NOMO-1 (cell line): ENCODE measurements around the gene MGRN1.
A peak's percentile ranks its signal among the peaks of the same experiment; 100 is the strongest.

Source experiments
- DNase-seq, 2 experiments: peaks; one replicate each; lab custom pipeline; 2025; ENCODE audit not compliant: unreplicated experiment in 2 of 2; lab: John Stamatoyannopoulos, UW

The MGRN1 gene

DNA sequence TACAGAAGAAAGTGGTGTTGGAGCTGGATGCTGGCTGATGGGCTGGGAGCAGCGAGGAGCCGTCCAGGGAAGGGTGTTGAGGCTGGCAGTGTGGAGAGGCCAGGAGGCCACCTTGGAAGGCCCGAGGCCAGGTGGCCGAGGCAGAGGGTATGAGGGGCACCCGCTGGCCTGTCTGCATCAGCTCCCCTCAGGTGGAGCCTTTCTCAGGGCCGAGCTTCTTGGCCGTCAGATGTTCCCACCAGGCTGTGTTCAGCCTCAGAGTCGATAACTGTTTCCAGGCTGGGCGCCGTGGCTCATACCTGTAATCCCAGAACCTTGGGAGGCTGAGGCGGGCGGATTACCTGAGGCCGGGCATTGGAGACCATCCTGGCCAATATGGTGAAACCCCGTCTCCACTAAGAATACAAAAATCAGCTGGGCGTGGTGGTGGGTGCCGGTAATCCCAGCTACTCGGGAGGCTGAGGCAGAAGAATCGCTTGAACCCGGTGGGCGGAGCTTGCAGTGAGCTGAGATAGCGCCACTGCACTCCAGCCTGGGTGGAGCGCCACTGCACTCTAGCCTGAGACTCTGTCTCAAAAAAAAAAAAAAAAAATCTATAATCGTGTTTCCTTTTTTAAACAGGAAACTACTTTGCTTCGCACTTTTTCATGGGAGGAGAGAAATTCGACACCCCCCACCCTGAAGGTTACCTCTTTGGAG, 25.3 kb downstream of the MGRN1 start:
- DNase-seq: no peak

DNA sequence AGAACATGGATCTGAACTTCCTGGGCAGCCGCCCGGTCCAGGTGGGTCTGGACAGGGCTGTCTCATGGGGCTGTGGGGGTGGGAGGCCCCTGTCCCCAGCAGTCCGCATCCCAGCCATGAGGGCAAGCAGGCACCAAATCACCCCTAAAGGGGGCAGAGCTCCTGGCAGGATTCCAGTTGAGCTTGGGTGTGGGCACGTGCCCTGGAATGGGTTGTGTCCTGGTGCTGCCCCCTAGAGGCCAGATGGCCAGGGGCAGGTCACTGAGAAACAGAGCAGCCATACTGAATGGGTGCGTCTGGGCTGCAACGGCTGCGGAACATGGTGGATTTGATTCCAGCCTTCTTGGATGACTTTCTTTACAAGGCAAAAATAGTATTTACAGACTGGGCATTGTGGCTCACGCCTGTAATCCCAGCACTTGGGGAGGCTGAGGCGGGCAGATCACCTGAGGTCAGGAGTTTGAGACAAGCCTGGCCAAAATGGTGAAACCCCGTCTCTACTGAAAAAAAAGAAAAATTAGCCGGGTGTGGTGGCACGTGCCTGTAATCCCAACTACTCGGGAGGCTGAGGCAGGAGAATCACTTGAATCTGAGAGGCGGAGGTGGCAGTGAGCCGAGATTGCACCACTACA, 25.9 kb downstream of the MGRN1 start:
- DNase-seq: peak; percentile 29 to 44

DNA sequence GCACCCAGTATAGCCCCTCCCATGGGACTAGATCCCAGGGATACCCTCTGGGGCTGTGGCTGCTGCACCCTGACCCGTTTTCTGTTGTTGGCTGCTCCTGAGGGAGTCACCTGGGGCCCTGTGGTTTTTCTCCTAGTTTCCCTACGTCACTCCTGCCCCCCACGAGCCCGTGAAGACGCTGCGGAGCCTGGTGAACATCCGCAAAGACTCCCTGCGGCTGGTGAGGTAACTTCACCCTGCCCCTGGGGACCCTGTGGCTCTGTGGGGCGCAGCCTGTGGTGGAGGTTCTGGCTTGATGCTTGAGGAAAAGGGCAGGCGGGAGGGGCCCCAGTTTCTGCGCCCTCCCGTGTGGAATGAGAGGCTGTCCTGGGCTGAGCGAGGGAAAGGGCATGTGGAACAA, 27.2 kb downstream of the MGRN1 start:
- no peak for DNase-seq

DNA sequence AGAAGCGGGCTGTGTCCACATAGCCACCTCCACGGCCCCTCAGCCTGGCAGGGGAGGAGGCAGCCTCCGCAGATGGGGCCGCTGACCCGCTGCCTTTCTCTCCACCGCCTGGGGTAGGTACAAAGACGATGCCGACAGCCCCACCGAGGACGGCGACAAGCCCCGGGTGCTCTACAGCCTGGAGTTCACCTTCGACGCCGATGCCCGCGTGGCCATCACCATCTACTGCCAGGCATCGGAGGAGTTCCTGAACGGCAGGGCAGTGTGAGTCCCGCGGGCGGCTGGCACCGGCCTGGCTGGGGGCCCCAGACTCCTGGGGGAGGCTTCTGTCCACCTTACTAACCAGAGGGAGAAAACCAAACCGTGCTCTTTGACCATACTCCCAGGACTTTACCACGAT, 27.9 kb downstream of the MGRN1 start:
- no peak for DNase-seq

DNA sequence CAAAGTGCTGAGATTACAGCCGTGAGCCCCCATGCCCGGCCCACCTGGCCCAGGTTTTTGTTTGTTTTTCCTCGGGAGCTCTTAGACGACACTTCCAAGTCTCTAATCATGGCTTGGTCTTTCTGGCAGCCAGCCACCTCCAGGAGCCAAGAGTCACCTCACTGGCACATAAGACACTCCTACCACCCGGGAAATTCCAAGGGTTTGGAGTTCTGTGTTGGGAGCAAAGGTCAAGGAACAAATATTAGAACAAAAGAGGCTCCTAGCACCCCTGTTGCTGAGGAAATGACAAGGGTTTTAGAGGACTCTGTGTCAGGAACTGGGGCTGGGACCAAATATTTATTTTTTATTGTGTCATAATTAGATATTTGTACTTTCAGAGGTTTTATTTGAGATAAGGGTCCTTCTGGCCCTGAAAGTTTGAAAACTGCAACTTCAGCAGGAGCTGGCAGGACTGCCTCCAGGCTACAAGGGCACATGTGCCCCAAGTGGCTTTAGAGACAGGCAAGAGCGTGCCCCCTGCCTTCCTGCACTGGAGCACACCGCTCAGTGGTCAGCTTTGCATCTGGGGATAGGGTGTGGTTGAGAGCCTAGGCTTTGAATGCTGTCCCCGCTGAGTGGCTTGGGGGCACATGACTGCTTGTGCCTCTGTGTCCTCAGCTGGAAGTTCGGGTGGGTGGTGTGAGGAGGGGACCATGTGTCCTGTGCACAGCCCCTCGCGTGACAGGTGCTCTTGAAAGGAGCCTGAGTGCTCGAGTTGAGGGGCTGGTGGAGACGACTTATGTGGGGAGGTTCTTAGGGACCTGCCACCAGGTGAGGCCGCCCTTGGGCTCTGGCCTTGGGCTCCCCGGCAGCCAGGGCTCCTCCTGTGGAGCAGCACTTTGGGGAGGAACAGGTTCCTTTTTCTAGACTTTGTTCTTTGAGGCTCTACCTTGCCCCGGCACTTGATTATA, 29.7 kb downstream of the MGRN1 start:
- DNase-seq: no peak

DNA sequence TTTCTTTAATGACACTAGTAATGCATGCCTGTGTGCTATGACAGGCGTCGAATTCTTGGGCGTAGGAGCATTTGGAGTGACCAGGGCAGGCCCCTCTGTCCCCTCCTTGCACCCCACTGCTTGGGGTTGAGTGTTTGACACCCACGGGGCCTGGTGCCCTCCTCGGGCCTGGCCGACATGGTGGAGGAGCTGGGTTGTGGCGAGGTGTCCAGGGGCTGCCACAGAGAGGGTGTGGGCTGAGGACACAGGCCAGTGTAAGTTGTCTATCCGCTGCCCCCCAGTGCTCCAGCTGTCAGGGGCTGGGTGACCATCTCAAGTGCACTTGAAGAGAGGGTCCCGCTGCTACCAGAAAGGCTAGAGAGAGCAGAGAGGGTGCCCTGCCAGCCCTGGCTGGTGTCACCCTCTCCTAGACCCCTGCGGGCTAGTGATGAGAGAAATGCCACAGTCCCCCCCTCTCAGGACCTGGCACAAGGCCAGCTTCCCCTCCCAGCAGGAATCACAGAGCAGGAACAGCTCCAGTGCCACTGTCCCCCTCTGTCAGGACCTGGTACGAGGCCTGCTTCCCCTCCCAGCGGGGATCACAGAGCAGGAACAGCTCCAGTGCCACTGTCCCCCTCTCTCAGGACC, 30.5 kb downstream of the MGRN1 start:
- no peak for DNase-seq

DNA sequence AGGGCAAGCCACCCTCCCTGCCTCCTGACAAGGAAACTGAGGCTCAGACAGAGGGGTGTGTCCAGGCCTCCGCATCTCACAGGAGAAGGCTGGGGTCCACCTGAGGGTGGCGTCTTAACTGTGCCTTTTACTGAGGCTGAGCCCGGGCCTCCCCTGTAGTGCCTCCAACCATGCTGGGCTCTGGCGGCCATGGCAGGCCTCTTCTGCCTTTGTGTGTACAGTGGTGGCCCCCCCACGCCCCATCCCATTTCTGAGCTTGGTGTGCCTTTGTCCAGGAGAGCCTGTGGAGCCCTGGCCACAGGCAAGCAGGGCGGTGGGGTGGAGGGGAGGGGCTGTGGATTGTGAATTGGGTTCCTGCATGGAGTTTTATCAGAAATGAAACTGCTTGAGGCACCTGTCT, 31.2 kb downstream of the MGRN1 start:
- no peak for DNase-seq

DNA sequence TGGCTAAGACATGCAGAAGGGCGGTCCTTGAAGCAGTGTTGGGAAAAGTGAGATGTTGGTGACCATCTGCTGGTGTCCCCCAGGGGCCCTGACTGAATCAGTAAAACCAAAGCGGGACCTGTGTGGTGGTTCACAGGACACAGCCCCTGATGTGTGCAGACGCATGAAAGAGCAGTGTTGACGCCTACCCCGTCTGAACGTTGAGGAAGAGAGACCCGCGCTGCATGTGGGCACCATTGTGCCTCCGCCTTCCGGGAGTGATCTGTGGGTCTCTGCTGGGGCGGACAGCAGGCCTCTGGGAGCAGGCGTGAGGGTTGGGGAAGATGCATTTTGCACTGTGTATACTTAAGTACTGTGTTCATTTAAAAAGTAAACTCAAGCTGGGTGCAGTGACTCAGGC, 31.6 kb downstream of the MGRN1 start:
- no peak for DNase-seq

DNA sequence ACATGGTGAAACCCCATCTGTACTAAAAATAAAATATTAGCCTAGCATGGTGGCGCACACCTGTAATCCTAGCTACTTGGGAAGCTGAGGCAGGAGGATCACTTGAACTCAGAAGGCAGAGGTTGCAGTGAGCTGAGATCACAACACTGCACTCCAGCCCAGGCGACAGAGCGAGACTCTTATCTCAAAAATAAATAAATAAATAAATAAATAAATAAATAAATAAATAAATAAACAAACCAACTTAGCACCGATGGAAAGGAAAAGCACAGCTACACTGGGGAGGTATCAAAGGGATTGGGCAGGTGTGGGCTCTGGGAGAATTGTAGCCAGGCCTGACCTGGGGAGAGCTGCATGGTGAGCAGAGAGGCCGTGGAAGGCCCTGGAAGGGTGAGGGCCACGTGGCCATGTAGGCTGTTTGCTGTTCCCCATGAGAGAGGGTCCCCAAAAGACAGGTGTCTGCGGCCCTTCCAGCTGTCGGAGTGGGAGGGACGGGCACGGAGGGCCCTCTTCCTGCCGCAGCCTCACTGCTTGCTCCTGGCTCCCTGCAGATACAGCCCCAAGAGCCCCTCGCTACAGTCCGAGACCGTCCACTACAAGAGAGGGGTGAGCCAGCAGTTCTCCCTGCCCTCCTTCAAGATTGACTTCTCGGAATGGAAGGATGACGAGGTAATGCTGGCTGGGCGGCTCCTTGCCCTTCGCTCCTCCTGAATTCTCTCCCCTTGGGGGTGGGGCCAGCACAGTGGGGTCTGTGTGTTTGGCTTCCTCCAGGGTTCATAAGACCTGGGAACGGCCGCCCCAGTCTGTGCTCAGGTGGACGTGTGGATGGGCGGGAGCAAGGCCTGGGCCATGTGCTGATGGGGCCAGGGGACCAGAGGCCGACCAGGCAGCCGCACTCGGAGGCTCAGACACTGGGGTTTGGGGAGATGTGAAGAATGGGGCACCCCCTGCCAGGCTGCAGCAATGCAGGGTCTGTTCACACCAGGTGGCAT, 32.4 kb downstream of the MGRN1 start:
- DNase-seq: no peak

DNA sequence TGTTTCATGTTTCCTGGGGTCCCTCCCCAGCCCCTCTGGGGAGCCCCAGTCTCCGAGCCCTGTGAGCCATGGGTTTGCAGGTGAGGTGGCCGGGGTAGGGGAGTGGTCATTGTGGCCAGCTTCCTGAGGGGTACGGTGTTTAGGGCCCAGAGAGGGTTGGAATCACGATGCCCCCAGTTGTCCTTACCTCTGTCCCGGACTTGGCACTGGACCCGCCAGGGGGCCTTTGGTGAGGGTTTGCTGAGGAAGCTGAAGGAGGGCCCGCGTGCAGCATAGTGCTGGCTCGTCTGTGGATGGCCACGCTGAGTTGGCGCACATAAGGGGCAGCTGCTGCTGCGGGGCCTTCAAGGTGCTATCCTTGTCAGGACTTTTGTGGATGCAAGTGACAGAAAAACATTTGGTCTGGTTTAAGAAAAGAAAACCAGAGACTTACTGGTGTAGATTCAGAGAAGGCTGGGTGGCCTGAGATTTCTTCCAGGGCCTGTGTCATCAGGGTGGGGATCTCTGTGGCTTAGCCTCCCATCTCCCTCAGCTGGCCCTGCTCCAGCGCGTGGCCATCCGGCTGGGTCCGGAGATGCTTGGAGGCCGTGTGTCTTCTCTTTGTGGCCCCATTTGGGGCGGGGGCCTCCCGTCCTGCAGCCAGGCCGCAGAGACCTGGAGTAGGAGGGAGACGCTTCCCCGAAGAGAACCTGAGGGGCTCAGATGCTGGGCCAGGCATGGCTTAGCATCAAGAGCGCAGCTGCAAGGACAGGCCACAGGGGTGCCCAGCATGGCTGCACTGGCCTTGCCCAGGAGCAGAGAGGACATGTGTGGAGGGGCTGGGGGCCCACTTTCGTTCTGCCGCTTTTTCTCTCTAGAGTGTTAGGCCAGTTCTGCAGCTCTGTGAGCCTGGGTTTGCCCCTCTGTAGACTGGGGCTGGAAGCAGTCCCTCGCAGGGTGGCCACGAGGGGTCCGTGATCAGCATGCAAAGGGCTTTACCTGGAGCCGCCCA, 35.0 kb downstream of the MGRN1 start:
- DNase-seq: no peak

DNA sequence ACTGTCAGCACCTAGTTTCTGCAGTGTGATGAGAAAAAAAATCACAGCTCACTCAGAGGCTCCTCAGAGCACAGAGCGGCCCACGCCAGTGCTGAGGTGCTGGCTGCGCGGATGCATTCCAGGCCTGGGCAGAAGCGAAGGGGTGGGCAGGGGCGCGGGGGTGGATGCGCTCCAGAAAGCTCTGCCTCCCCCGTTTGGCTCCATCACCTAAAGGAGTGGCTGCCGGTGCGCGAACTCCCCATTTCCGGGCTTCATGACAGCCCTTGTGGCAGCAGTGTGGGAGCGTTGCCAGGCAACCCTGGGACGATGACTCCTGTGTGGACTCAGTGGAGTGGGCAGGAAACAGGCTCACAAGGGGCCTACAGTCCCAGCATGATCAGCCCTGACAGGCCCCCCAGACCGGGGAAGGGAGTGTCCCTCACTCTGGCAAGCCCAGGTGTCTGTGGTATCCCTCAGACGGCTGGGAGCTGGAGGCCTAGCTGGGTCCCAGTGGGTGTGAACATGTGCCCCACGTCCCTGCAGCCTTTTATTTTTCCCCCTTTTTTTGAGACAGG, 35.9 kb downstream of the MGRN1 start:
- DNase-seq: no peak

DNA sequence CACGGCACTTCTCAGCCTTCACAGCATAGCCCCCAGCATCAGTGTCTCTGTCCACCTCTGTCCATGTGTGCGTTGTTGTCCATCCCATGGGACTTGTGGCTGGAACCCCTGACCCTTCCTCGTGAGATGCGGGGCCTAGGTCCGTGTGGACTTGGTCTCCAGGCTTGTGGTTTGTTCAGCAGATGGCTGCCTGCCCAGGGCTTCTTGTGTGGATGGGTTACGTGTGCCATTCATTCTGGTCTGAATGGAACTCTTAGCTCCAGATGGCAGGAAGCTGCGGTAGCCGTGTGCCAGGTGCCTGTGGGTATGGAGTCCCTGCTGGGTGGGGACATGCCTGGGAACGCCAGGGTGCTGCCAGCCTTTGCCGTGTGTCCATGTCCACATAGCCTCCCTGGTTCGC, 37.0 kb downstream of the MGRN1 start:
- no peak for DNase-seq

DNA sequence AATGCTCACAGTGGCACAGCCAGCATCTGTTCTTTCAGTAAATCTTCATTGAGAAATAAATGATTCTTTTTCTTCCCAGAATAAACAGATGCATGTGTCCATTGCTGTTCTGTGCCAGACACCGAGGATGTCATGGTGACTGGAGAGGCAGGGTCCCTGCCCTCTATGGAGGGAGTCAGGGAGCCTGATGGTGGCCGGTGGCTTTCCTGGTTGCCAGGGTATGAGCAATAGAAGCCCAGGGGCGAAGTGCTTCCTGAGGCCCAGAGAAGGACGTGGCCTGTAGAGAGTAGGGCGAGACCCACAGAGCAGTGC, 38.8 kb downstream of the MGRN1 start:
- DNase-seq: no peak

DNA sequence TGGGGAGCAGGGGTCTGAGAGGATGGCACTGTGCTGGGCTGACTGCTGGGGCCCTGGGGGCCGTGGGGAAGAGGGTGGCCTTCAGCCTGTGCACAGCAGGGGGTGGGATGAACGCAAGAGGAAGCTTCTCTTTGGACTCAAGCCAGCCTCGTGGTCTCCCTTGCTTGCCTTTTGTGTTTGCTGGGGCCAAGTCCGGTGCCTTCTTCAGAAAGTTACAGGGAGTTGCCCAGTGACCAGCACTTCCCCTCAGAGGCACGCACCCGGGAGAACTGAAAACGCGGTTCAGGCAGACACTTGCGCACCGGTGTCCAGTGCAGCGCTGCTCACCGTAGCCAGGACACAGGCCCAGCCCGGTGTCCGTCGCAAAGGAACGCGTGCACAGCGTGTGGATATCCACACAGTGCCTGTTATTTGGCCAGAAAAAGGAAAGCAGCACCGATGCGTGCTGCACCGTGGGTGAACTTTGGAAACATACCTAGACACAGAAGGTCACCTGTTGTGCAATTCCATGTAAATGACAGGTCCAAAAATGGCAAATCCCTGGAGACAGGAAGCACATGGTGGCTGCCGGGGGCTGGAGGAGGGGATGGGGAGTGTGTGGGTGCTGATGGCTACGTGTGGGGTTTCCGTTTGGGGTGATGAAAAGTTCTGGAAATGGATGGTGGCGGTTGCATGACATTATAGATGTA, 39.3 kb downstream of the MGRN1 start:
- DNase-seq: peak; percentile 88 to 90

DNA sequence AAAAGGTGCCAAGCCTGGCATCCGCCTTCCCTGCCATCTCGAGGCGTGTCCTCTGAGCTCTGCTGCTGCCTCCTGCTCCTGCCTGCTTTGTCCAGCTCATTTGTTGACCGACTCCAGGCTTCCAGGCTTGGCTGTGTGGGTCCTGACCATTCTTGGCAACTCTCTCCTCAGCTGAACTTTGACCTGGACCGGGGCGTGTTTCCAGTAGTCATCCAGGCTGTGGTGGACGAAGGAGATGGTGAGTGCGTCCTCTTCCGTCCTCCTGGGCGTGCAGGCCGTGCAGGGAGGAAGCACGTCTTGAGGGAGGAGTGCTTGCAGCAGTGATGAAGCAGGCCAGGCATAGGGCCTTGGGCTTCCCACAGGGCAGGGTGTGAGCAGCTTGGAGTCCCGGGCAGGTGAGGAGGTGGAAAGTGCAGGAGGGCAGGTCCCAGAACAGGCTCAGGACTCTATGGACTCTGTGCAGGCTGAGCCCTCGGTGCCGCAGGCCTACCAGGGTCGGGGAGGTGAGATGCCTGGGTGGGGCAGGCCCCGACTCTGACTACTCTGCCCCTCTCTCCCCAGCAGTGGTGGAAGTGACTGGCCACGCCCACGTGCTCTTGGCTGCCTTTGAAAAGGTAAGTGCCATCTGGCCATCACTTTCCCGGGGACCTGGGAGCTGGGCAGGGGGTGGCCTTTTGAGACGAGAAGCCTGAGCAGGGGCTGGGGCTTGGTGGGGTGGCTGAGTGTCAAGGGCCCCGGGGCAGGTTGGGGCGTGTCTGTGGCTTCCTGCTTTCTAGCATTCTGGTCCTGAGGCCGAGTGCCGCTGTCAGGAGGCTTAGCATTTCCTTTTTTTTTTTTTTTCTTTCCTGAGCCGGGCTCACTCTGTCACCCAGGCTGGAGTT, 40.2 kb downstream of the MGRN1 start:
- DNase-seq: peak; percentile 58 to 65

DNA sequence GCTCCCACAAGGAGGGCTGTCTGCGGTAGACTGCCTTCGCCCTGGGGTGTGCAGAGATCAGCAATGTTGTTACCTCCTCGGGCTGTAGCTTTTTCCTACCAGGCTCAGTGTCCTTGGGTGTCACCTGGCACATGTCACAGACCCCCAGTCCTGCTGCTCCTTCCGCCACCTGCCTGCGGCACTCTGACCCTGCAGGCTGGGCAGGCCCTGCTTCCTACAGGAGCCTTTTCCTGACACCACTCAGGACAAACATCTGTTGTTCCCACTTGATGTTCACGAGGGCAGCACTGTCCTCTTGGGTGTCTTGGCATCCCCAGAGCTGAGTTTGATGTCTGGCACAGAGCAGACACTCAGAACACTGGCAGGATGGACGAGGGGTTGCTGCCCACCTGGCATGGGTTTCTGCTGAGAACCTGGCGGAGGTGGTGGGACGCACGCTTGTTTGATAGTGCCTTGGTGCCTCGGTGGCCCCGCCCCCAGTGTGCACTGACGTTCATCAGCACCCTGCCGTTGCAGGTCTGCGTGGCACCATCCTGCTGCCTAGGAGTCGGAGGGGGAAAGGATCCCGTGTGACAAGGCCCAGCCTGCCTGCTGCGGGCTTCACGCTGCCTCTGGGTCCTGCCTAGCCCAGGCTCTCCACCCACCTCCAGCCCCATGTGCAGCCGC, 42.0 kb downstream of the MGRN1 start:
- DNase-seq: no peak
